NCI-H446 (cell line): Measurements from ENCODE around the gene LRRC63.
"Not testable (repeated sequence)": the region's sequence is repeated elsewhere in the genome, so short reads cannot be mapped to it uniquely, and the experiment has no call there.

Source experiments
- DNase-seq, 2 experiments: peaks; one replicate each; lab custom pipeline; 2025; lab: John Stamatoyannopoulos, UW

Gene LRRC63

GRCh38 chr13:46181377-46181839, 30.3 kb upstream of the LRRC63 start:
- DNase-seq, result no peak

GRCh38 chr13:46181840-46182490, 29.8 kb upstream of the LRRC63 start, which contains the start of gene LCP1:
LCP1 (minus strand) TSS chr13:46182177; CDS start chr13:46159662, 22,515 bp downstream.
- DNase-seq, result no peak

- no peak for DNase-seq
Measured at GRCh38 chr13:46182491-46182877, 29.2 kb upstream of the LRRC63 start.

GRCh38 chr13:46183018-46183946, 28.4 kb upstream of the LRRC63 start:
- DNase-seq, result no peak

- peak in 1 of 2 experiments; percentile 7 for DNase-seq
Measured at GRCh38 chr13:46184277-46184699, 27.4 kb upstream of the LRRC63 start.

DNA sequence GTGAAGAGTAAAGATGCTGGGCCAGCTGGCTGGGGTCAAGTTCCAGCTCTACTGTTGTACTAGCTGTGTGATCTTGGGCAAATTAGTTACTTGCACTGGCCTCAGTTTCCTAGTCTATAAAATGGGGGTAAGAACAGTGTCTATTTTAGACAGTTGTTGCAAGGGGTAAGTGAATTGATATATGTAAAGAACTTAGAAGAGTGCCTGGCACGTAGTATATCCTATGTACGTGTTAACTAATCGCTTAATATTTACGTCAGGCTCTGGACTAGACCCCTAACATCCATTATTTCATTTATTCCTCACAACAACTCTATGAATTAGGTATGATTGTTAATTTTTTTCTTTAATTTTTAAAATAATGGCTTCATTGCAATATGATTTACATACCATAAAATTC, 26.1 kb upstream of the LRRC63 start:
- no peak for DNase-seq

DNA sequence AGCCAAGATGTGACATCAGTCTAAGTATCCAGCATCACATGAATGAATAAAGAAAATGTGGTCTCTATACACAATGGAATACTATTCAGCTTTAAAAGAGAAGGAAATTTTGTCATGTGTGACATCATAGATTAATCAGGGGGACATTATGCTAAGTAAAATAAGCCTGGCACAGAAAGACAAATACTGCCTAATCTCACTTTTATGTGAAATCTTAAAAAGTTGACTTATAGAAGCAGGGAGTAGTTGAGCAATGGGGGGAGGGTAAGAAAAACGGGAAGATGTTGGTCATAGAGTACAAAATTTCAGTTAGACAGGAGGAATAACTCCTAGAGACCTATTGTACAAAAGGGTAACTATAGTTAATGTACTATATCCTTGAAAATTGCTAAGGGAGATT, 19.3 kb upstream of the LRRC63 start:
- no peak for DNase-seq

- no peak for DNase-seq
Measured at GRCh38 chr13:46195016-46195415, 16.7 kb upstream of the LRRC63 start.

DNA sequence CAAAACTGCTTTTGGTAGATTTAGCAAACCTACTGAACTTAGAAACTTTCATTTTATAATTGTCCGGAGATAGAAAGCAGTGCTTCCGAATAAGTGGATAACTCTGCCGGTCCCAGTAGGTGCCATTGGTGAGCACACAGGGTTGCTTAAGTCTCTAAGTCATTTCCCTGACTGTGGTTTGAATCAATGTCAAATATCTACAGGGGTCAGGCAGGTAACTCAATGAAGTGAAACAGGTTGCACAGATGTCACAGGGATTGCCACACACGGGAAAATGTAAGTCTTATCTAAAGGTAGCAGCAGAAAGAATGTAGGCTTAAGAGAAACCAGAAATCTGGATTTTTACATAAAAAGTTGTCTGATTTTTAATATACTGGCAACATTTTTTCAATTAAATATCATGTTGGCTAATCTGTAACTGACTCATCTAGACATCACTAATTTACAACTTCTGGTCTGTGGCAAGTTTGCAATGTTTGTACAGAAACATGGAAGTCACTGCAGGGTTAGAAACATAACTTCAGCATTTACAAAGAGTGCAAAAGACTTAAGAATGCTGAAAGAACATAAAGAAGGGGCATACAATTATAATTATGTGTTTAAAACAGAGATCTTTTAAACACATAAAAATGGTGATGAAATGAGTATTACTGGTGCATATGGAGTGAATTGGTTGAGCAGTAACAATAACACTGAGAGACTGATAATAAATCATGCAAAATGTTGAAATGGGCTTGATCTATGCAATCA, 14.3 kb upstream of the LRRC63 start:
- DNase-seq, result no peak

GRCh38 chr13:46198696-46199193, 13.0 kb upstream of the LRRC63 start:
- no peak for DNase-seq

- DNase-seq, result no peak
Measured at GRCh38 chr13:46202188-46202795, 9.4 kb upstream of the LRRC63 start.

- no peak for DNase-seq
Measured at GRCh38 chr13:46202966-46203365, 8.8 kb upstream of the LRRC63 start.

- no peak for DNase-seq
Measured at GRCh38 chr13:46206143-46206542, 5.6 kb upstream of the LRRC63 start.

DNA sequence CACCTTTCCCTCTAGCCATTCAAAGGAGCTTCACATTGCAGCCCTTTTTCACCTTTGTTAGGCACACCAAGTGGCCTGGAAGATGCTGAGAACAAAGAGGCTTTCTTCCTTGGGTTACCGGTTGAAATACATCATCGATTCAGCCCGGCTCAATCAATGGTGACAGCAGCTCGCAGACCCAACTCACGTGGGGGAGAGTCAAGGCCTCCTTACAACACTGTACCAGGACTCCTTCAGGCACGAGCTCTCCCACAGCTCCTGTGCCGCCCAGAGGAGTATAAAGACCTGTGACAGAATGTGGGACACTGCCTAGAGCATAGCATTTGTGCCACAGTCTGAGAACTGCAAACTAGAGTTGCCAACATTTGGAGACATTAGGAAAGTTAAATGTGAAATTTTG, 3.9 kb upstream of the LRRC63 start:
- DNase-seq, result no peak

DNA sequence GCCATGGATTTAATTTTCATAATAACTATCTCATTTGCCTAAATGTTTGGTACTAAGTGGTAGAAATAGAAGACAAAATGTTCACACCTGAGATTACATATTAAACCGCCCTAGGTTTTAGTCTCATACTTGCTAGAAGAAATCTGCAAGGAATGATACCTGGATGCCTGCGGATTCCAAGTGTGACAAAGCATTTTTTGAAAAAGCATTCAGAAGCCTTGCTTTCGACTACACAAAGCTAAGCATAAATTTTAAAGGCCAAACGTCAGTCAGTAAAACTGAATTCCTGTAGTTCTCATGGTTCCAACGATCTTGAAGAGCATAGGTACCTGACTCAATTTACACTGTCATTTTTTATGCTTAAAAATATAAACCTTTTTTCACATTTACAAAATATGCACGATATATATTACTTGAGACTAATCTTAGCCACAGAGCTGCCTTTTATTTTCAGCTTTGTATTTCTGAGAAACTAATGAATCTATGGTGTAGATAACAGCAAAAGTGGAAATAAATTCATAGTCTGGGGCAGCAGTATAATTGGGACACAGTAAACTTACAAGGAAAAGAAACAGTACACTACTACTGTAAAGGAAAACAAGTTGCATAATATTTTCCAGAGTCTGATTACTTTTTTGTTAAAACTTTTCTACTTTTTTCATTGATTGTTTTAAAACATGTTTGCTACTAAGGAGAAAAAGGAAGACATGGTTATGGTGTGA, 1.2 kb upstream of the LRRC63 start:
- DNase-seq, result no peak

- DNase-seq, result no peak
Measured at GRCh38 chr13:46211116-46211482, 629 bp upstream of the LRRC63 start.

GRCh38 chr13:46213242-46213641, 1.5 kb downstream of the LRRC63 start:
- no peak for DNase-seq

GRCh38 chr13:46214741-46215140, 3.0 kb downstream of the LRRC63 start:
- DNase-seq, result not testable (repeated sequence)

DNA sequence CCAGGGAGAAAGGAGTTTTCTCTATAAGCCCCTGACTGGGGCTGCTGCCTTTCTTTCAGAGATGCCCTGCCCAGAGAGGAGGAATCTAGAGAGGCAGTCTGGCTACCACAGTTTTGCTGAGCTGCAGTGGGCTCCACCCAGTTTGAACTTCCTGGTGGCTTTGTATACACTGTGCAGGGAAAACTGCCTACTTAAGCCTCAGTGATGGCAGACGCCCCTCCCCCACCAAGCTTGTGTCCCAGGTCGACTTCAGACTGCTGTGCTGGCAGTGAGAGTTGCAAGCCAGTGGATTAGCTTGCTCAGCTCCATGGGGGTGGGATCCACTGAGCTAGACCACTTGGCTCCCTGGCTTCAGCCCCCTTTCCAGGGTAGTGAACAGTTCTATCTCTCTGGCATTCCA, 8.5 kb downstream of the LRRC63 start:
- not testable (repeated sequence) for DNase-seq

DNA sequence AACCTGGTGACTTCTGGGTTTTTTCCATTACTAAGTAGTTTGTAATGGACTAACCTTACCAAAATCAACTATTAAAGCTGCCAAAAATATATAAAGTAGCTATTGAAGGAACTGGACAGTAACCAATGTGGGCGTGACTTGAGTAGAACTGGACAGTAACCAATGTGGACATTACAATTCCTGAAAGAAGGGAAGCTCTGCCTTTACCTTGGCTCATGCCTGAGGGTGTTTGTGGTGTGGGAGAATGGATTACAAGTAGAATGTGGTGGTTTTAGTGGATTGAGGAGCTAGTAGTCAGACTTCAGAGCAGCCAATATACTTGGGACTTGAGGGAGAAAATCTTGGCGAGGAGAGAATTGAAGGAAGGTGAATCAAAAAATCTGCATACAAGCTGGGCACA, 17.5 kb downstream of the LRRC63 start:
- no peak for DNase-seq

GRCh38 chr13:46232281-46232680, 20.6 kb downstream of the LRRC63 start:
- no peak for DNase-seq
